WERI-Rb-1 (cell line): ENCODE measurements around the gene PUM1.

Experiments used
- DNase-seq: peaks from one replicate; pipeline ENCODE4 v3.0.0-alpha.2; 2020
- H3K27ac ChIP-seq: fragments of 250-450 bp; sonication (Bioruptor Pico); 2 replicates; pipeline ENCODE4 v1.5.1; 2020; ENCODE audit warnings: mild to moderate bottlenecking, moderate library complexity
- H3K27me3 ChIP-seq: fragments of 250-450 bp; sonication (Bioruptor Pico); 2 replicates; pipeline ENCODE4 v1.5.1; 2021; ENCODE audit warnings: mild to moderate bottlenecking, low read depth, moderate library complexity; ENCODE audit not compliant: insufficient read depth, severe bottlenecking
- H3K36me3 ChIP-seq: fragments of 250-450 bp; sonication (Bioruptor Pico); 2 replicates; pipeline ENCODE4 v1.5.1; 2020; ENCODE audit warnings: mild to moderate bottlenecking, moderate library complexity
- H3K4me3 ChIP-seq: 2 replicates; pipeline ENCODE4 v1.5.1; 2011; ENCODE audit warnings: low read depth, mild to moderate bottlenecking, control low read depth, low read length
- H3K9me3 ChIP-seq: fragments of 250-450 bp; sonication (Bioruptor Pico); 2 replicates; pipeline ENCODE4 v1.5.1; 2021; ENCODE audit warnings: mild to moderate bottlenecking, moderate library complexity; ENCODE audit not compliant: severe bottlenecking
- CTCF ChIP-seq: IDR thresholded peaks from 2 replicates; pipeline ENCODE4 v1.5.1; 2011; ENCODE audit warnings: low read depth, mild to moderate bottlenecking, control low read depth, inconsistent platforms, low read length

The PUM1 gene

GRCh38 chr1:30991862-30992606 lies 73.5 kb downstream of the PUM1 start:
- H3K4me3 ChIP-seq: no peak overlapping the region
- no peak for TF ChIP-seq CTCF
- no peaks in the 10 kb centered on the region for H3K9me3 ChIP-seq
- H3K36me3 ChIP-seq: peaks cover 87% of the 10 kb centered on the region
- no peak overlapping the region for H3K27ac ChIP-seq
- no peak for DNase-seq
- H3K27me3 ChIP-seq: no peaks in the 10 kb centered on the region

GRCh38 chr1:30990591-30990990 lies 74.9 kb downstream of the PUM1 start:
- peaks cover 74% of the 10 kb centered on the region for H3K36me3 ChIP-seq

GRCh38 chr1:30988045-30988444 lies 77.5 kb downstream of the PUM1 start:
- DNase-seq: no peak
- Histone ChIP-seq H3K27ac (no peak overlapping the region), H3K36me3 (peaks cover 68% of the 10 kb centered on the region), H3K4me3 (no peak overlapping the region), H3K9me3 (no peaks in the 10 kb centered on the region), H3K27me3 (no peaks in the 10 kb centered on the region)
- TF ChIP-seq CTCF: no peak

More at GRCh38 chr1:30990591-30990990, 74.9 kb downstream of the PUM1 start:
- Histone ChIP-seq H3K27me3 (no peaks in the 10 kb centered on the region), H3K4me3 (no peak overlapping the region), H3K27ac (no peak overlapping the region), H3K9me3 (no peaks in the 10 kb centered on the region)
- no peak for TF ChIP-seq CTCF
- DNase-seq: no peak

- no peaks in the 10 kb centered on the region for H3K27me3 ChIP-seq
- H3K27ac ChIP-seq: no peak overlapping the region
- H3K9me3 ChIP-seq: no peaks in the 10 kb centered on the region
- H3K36me3 ChIP-seq: peaks cover 66% of the 10 kb centered on the region
- DNase-seq: no peak
- H3K4me3 ChIP-seq: no peak overlapping the region
- no peak for TF ChIP-seq CTCF
Measured at GRCh38 chr1:30986755-30987154, 78.8 kb downstream of the PUM1 start.

GRCh38 chr1:30984991-30985503 lies 80.5 kb downstream of the PUM1 start:
- Histone ChIP-seq H3K27ac (no peak overlapping the region), H3K4me3 (no peak overlapping the region), H3K27me3 (no peaks in the 10 kb centered on the region), H3K9me3 (no peaks in the 10 kb centered on the region), H3K36me3 (peaks cover 66% of the 10 kb centered on the region)
- no peak for DNase-seq
- no peak for TF ChIP-seq CTCF
